Islet precursor cell (in vitro differentiated cells): ENCODE results near the gene PLPP2.
"Not testable (repeated sequence)": the region's sequence is repeated elsewhere in the genome, so short reads cannot be mapped to it uniquely, and the experiment has no call there.

Experiments
- DNase-seq: peaks from one replicate; pipeline ENCODE4 v3.0.0-alpha.2; 2018

PLPP2 gene

GRCh38 chr19:292281-292884, 1.2 kb upstream of the PLPP2 start:
- DNase-seq = no peak

GRCh38 chr19:291561-292280, 518 bp upstream of the PLPP2 start:
- DNase-seq = no peak

GRCh38 chr19:290372-291005, 714 bp downstream of the PLPP2 start:
- DNase-seq = peak; percentile 91

GRCh38 chr19:289651-290371, 1.4 kb downstream of the PLPP2 start:
- DNase-seq = peak; percentile 88

GRCh38 chr19:288911-289310, 2.3 kb downstream of the PLPP2 start:
- peak; percentile 49 for DNase-seq

GRCh38 chr19:287381-287871, 3.8 kb downstream of the PLPP2 start:
- peak; percentile 55 for DNase-seq

GRCh38 chr19:283395-283794, 7.8 kb downstream of the PLPP2 start:
- peak; percentile 85 for DNase-seq

- no peak for DNase-seq
These were observed 8.7 kb downstream of the PLPP2 start for GRCh38 chr19:282501-282900.

- no peak for DNase-seq
These were observed 9.2 kb downstream of the PLPP2 start for GRCh38 chr19:281992-282391.

GRCh38 chr19:281156-281853, 9.9 kb downstream of the PLPP2 start:
- peak; percentile 30 for DNase-seq

- peak; percentile 47 for DNase-seq
These were observed 10.6 kb downstream of the PLPP2 start for GRCh38 chr19:280541-281009.

GRCh38 chr19:279656-280055, 11.5 kb downstream of the PLPP2 start:
- DNase-seq = no peak

- no peak for DNase-seq
These were observed 12.0 kb downstream of the PLPP2 start for GRCh38 chr19:279231-279630.

- DNase-seq = peak; percentile 72
These were observed 13.5 kb downstream of the PLPP2 start for GRCh38 chr19:277581-278165.

- DNase-seq = no peak
These were observed 14.1 kb downstream of the PLPP2 start for GRCh38 chr19:277131-277530.

- DNase-seq = no peak
These were observed 15.1 kb downstream of the PLPP2 start for GRCh38 chr19:275958-276646.

GRCh38 chr19:275000-275399, 16.2 kb downstream of the PLPP2 start:
- no peak for DNase-seq

GRCh38 chr19:273393-273792, 17.8 kb downstream of the PLPP2 start:
- no peak for DNase-seq

- no peak for DNase-seq
These were observed 19.3 kb downstream of the PLPP2 start for GRCh38 chr19:271856-272255.

- DNase-seq = not testable (repeated sequence)
These were observed 20.4 kb downstream of the PLPP2 start for GRCh38 chr19:270766-271318.

- DNase-seq = no peak
These were observed 22.0 kb downstream of the PLPP2 start for GRCh38 chr19:269241-269640.
